Hepatocyte (in vitro differentiated cells): ENCODE measurements around the gene MOB3C. TPM values are rescaled to one million over a fixed set of nuclear protein-coding genes. Genes with fewer than 3 reads are reported as not detected.

Experiments used
- DNase-seq: peaks from one replicate; pipeline ENCODE4 v3.0.0-alpha.2; 2016; ENCODE audit warnings: low spot score
- H2AFZ ChIP-seq: fragments of 200-600 bp; sonication (generic); 2 replicates; pipeline ENCODE4 v1.6.0; 2016; ENCODE audit warnings: antibody characterized with exemption, mild to moderate bottlenecking
- H3K27ac ChIP-seq: fragments of 200-600 bp; sonication (generic); 2 replicates; pipeline ENCODE4 v1.5.1; 2016; ENCODE audit warnings: mild to moderate bottlenecking
- H3K27me3 ChIP-seq: fragments of 200-600 bp; sonication (generic); 2 replicates; pipeline ENCODE4 v1.6.1; 2016
- H3K36me3 ChIP-seq: fragments of 200-600 bp; sonication (generic); replicated peaks from 2 replicates; pipeline ENCODE4 v1.5.1; 2016; ENCODE audit warnings: low read depth; ENCODE audit not compliant: insufficient read depth
- H3K4me1 ChIP-seq: fragments of 200-600 bp; sonication (generic); 2 replicates; pipeline ENCODE4 v1.5.1; 2016; ENCODE audit warnings: mild to moderate bottlenecking, moderate library complexity; ENCODE audit not compliant: insufficient read depth
- H3K4me2 ChIP-seq: fragments of 200-600 bp; sonication (generic); 2 replicates; pipeline ENCODE4 v1.6.0; 2016
- H3K4me3 ChIP-seq: fragments of 200-600 bp; sonication (generic); 2 replicates; pipeline ENCODE4 v1.5.1; 2016; ENCODE audit warnings: mild to moderate bottlenecking
- H3K79me2 ChIP-seq: fragments of 200-600 bp; sonication (generic); 2 replicates; pipeline ENCODE4 v1.6.0; 2017; ENCODE audit warnings: mild to moderate bottlenecking
- H3K9me2 ChIP-seq: fragments of 200-600 bp; sonication (generic); replicated peaks from 2 replicates; pipeline ENCODE4 v1.6.0; 2017; ENCODE audit warnings: mild to moderate bottlenecking; ENCODE audit not compliant: insufficient read depth
- H3K9me3 ChIP-seq: fragments of 200-600 bp; sonication (generic); 2 replicates; pipeline ENCODE4 v1.5.1; 2016; ENCODE audit warnings: low read depth, mild to moderate bottlenecking
- H4K20me1 ChIP-seq: fragments of 200-600 bp; sonication (generic); 2 replicates; pipeline ENCODE4 v1.6.0; 2016; ENCODE audit warnings: mild to moderate bottlenecking; ENCODE audit not compliant: insufficient read depth, poor library complexity, severe bottlenecking
- EZH2 ChIP-seq: fragments of 200-600 bp; sonication (generic); IDR thresholded peaks from 2 replicates; pipeline ENCODE4 v1.6.1; 2016; ENCODE audit warnings: antibody characterized with exemption, mild to moderate bottlenecking, borderline replicate concordance
- EZH2phosphoT487 ChIP-seq: fragments of 200-600 bp; sonication (generic); IDR thresholded peaks from one replicate; pipeline ENCODE4 v1.6.1; 2018; ENCODE audit warnings: antibody characterized with exemption, mild to moderate bottlenecking, low read depth, moderate library complexity; ENCODE audit not compliant: unreplicated experiment, severe bottlenecking
- WGBS: methylation state at CpG from one replicate; pipeline ENCODE4 v1.1.6; 2016; ENCODE audit warnings: low lambda C conversion rate; ENCODE audit errors: missing lambda C conversion rate; 5-methylcytosine and 5-hydroxymethylcytosine counted together
- polyA plus RNA-seq: library from polyadenylated mRNA; unstranded; fragments of >200 nt; fragmentation: Nextera tagmentation; extraction: Ambion mirVana; gene quantifications from 2 replicates; pipeline ENCODE4 v1.2.1, GENCODE V29; 2016
- total RNA-seq: library from RNA; depleted of rRNA; stranded (reverse); fragments of >200 nt; gene quantifications from 2 replicates; pipeline ENCODE4 v1.2.3, GENCODE V29; 2014
- TF ChIP-seq, protein P1 (sequence below): fragments of 200-600 bp; sonication (generic); IDR thresholded peaks from 2 replicates; pipeline ENCODE4 v1.5.1; 2016; ENCODE audit warnings: antibody characterized with exemption, mild to moderate bottlenecking; ENCODE audit not compliant: poor library complexity

MOB3C gene
- total and polyA plus RNA-seq, 2 experiments from 2014 or later, result 5.8 to 6.6 TPM

- no peak overlapping the region for H3K4me3 ChIP-seq
- no peaks in the 10 kb centered on the region for H4K20me1 ChIP-seq
- H3K9me2 ChIP-seq, result no peaks in the 10 kb centered on the region
- peaks cover 19% of the 10 kb centered on the region for H3K79me2 ChIP-seq
- H3K4me1 ChIP-seq, result peaks cover 13% of the 10 kb centered on the region
- WGBS, result 97% methylated on average over 35 of the region's 38 CpGs
- no peaks in the 10 kb centered on the region for H3K36me3 ChIP-seq
- no peak overlapping the region for H3K27ac ChIP-seq
- H3K4me2 ChIP-seq, result peak overlapping the region; percentile 62
- no peak for TF ChIP-seq EZH2phosphoT487
- TF ChIP-seq, protein P1, sequence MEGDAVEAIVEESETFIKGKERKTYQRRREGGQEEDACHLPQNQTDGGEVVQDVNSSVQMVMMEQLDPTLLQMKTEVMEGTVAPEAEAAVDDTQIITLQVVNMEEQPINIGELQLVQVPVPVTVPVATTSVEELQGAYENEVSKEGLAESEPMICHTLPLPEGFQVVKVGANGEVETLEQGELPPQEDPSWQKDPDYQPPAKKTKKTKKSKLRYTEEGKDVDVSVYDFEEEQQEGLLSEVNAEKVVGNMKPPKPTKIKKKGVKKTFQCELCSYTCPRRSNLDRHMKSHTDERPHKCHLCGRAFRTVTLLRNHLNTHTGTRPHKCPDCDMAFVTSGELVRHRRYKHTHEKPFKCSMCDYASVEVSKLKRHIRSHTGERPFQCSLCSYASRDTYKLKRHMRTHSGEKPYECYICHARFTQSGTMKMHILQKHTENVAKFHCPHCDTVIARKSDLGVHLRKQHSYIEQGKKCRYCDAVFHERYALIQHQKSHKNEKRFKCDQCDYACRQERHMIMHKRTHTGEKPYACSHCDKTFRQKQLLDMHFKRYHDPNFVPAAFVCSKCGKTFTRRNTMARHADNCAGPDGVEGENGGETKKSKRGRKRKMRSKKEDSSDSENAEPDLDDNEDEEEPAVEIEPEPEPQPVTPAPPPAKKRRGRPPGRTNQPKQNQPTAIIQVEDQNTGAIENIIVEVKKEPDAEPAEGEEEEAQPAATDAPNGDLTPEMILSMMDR, result no peak
- TF ChIP-seq EZH2, result no peak
- no peaks in the 10 kb centered on the region for H3K9me3 ChIP-seq
- H2AFZ ChIP-seq, result no peak overlapping the region
- no peaks in the 10 kb centered on the region for H3K27me3 ChIP-seq
- DNase-seq, result no peak
Observed at GRCh38 chr1:46612937-46613660, 3.5 kb downstream of the MOB3C start.

DNA sequence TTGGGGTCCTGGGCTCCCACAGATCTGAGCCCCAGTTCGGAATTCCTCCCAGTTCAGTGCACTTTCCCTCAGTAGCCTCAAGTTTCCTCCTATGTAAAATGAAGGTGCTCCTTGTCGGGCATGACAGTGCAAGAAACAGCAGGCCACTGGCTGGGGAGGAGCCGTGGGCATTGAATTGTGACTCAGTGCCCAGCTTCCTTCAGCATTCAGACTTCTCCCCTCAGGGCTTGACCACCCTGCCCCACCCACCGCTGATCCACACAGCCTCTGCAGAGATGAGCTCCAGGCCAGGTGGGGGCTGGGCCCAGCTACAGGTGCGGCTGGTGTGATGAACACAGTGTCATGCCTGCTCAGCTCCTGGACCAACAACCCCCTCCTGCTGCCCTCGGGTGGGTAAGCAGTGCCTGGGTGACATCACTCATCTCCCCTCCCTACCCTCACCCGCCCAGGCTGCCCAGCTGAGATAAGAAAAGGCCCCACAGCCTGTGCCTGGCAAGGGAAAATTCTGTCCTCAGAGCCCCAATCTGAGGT is 4.9 kb downstream of the MOB3C start:
- TF ChIP-seq EZH2phosphoT487 (no peak), EZH2 (no peak)
- TF ChIP-seq, protein P1, result no peak
- Histone ChIP-seq H3K79me2 (peaks cover 19% of the 10 kb centered on the region), H3K4me2 (no peak overlapping the region), H3K4me3 (no peak overlapping the region), H3K9me3 (no peaks in the 10 kb centered on the region), H2AFZ (no peak overlapping the region), H3K4me1 (peaks cover 13% of the 10 kb centered on the region), H3K9me2 (no peaks in the 10 kb centered on the region), H3K27me3 (no peaks in the 10 kb centered on the region), H3K36me3 (no peaks in the 10 kb centered on the region), H4K20me1 (no peaks in the 10 kb centered on the region), H3K27ac (no peak overlapping the region)
- WGBS, result 77% methylated on average over 7 of the region's 7 CpGs
- no peak for DNase-seq

GRCh38 chr1:46607345-46608130 is 9.1 kb downstream of the MOB3C start:
- no peak overlapping the region for H3K4me2 ChIP-seq
- H3K27ac ChIP-seq, result no peak overlapping the region
- H4K20me1 ChIP-seq, result no peaks in the 10 kb centered on the region
- H3K36me3 ChIP-seq, result no peaks in the 10 kb centered on the region
- no peak for DNase-seq
- no peak overlapping the region for H2AFZ ChIP-seq
- H3K27me3 ChIP-seq, result no peaks in the 10 kb centered on the region
- H3K9me2 ChIP-seq, result no peaks in the 10 kb centered on the region
- no peaks in the 10 kb centered on the region for H3K9me3 ChIP-seq
- TF ChIP-seq EZH2phosphoT487 (no peak), EZH2 (no peak)
- TF ChIP-seq, protein P1, result no peak
- whole genome bisulfite sequencing, result 97% methylated on average over 7 of the region's 7 CpGs
- peaks cover 14% of the 10 kb centered on the region for H3K79me2 ChIP-seq
- H3K4me3 ChIP-seq, result no peak overlapping the region
- H3K4me1 ChIP-seq, result peaks cover 12% of the 10 kb centered on the region
